Smooth muscle cell of the brain vasculature (primary cell): ENCODE data around the gene LUC7L.

Experiments used
- DNase-seq: peaks from one replicate; pipeline ENCODE4 v3.0.0-alpha.2; 2012; ENCODE audit warnings: low read depth, low spot score

The LUC7L gene

GRCh38 chr16:143456-143855, 85.8 kb downstream of the LUC7L start:
- DNase-seq, result no peak

GRCh38 chr16:143047-143446, 86.2 kb downstream of the LUC7L start:
- no peak for DNase-seq

- DNase-seq, result no peak
These were observed 86.8 kb downstream of the LUC7L start for GRCh38 chr16:142405-142967.

GRCh38 chr16:140175-140857, 88.9 kb downstream of the LUC7L start:
- DNase-seq, result no peak
